GM12891 (cell line): ENCODE data around the gene SKI.

Source experiments
- PAX5 ChIP-seq: IDR thresholded peaks from 2 replicates; pipeline ENCODE4 v1.6.1; 2011; ENCODE audit warnings: low read length, moderate library complexity, mild to moderate bottlenecking; ENCODE audit not compliant: insufficient read depth, severe bottlenecking
- POLR2A ChIP-seq: IDR thresholded peaks from 2 replicates; pipeline ENCODE4 v1.6.1; 2011; ENCODE audit warnings: low read depth, low read length, control low read depth
- POLR2AphosphoS5 ChIP-seq: IDR thresholded peaks from 2 replicates; pipeline ENCODE4 v1.6.1; 2011; ENCODE audit warnings: low read depth, low read length, control low read depth
- POU2F2 ChIP-seq: IDR thresholded peaks from 2 replicates; pipeline ENCODE4 v1.6.1; 2011; ENCODE audit warnings: low read depth, mild to moderate bottlenecking, control low read depth, low read length, moderate library complexity
- SPI1 ChIP-seq: IDR thresholded peaks from 2 replicates; pipeline ENCODE4 v1.6.1; 2011; ENCODE audit warnings: low read depth, low read length, control low read depth
- TAF1 ChIP-seq: IDR thresholded peaks from 2 replicates; pipeline ENCODE4 v1.6.1; 2011; ENCODE audit warnings: low read depth, low read length, control low read depth

DNA sequence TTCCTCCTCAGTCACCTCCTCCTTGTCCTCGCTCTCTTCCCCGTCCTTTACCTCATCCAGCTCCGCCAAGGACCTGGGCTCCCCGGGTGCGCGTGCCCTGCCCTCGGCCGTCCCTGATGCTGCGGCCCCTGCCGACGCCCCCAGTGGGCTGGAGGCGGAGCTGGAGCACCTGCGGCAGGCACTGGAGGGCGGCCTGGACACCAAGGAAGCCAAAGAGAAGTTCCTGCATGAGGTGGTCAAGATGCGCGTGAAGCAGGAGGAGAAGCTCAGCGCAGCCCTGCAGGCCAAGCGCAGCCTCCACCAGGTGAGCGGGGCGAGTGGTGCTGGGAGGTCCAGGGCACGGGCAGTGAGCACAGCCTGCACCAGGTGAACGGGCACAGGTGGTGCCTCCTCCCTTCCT, 76.2 kb downstream of the SKI start:
- TF ChIP-seq POLR2A (no peak), POLR2AphosphoS5 (no peak), PAX5 (no peak), SPI1 (no peak), TAF1 (no peak), POU2F2 (no peak)
